HT-29 (cell line): ENCODE results near the gene TRAPPC2. TPM values are rescaled to one million over a fixed set of nuclear protein-coding genes. Genes with fewer than 3 reads are reported as not detected.
"Not testable (repeated sequence)": the region's sequence is repeated elsewhere in the genome, so short reads cannot be mapped to it uniquely, and the experiment has no call there.

Experiments
- DNase-seq: peaks from one replicate; pipeline ENCODE4 v3.0.0-alpha.2; 2015; ENCODE audit warnings: low spot score
- total RNA-seq: library from RNA; depleted of rRNA; stranded (reverse); fragments of >200 nt; shearing (Covaris generic); gene quantifications from 2 replicates; pipeline ENCODE4 v1.2.3, GENCODE V29; 2014

TRAPPC2 gene
- total RNA-seq, 1 experiment from 2014 or later = 8.9 TPM

DNA sequence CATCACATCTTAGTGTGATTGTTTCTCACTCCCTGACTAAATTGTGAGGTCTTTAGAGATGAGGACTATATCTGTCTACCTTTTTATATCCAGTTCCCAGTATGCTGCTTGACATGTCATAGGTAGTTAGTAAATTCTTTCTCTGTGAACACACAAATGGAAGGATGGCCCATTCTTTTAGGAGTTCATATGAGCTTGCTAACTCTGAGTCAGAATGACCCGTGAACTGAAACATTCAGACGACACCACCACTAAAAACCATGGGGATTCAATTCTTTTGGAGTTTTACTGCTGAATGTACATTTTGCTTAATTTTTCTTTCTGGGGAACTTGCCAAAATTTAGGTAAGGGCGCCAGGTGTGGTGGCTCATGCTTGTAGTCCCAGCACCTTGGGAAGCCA, 14.1 kb upstream of the TRAPPC2 start:
- no peak for DNase-seq

DNA sequence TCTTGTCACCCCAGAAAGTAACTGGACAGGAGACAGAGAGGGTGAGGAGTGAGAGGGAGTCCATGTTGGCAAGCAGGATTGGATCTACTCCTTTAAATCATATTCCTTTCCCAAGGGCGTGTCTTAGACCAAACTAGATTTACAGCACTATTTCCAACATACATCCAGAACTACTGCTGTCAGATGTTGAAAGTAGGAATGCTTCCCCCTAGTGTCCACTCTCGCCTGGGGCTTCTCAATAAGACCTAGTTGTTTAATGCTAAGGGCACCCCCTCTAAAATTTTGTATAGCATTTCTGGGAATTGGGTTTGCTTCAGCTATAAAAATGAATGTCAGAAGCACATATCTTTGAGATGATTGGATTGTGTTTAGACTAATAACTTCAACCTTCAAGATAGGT, 13.4 kb upstream of the TRAPPC2 start:
- peak; percentile 73 for DNase-seq

DNA sequence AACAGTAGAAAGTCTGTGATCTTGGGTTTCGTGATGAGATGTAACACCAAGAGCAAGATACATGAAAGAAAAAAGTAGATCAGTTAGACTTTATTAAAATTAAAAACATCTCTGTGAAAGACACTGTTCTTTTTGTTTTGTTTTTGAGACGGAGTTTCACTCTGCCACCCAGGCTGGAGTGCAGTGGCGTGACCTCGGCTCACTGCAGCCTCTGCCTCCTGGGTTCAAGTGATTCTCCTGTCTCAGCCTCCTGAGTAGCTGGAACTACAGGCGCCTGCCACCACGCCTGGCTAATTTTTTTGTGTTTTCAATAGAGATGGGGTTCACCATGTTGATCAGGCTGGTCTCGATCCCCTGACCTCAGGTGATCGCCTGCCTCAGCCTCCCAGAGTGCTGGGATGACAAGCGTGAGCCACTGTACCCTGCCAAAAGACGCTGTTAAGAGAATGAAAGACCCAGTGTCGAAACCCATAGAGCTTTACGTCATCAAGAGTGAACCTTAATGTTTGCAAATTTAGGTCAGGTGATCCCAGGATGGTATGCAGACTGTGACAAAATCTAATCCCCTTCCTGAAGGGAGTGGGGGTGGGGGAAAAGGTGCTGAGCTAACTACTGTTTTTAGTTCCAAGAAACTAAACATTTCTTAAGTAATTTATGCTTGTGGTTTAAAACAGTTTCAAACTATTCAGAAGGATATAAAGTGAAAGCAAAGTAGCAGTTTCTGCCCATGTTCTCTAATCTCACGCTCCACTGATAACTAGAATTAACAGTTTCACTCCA, 8.2 kb upstream of the TRAPPC2 start:
- DNase-seq = no peak

GRCh38 chrX:13741695-13742094, 7.3 kb upstream of the TRAPPC2 start:
- DNase-seq = no peak

- peak; percentile 1 for DNase-seq
Observed at GRCh38 chrX:13733506-13733905, 914 bp downstream of the TRAPPC2 start.

DNA sequence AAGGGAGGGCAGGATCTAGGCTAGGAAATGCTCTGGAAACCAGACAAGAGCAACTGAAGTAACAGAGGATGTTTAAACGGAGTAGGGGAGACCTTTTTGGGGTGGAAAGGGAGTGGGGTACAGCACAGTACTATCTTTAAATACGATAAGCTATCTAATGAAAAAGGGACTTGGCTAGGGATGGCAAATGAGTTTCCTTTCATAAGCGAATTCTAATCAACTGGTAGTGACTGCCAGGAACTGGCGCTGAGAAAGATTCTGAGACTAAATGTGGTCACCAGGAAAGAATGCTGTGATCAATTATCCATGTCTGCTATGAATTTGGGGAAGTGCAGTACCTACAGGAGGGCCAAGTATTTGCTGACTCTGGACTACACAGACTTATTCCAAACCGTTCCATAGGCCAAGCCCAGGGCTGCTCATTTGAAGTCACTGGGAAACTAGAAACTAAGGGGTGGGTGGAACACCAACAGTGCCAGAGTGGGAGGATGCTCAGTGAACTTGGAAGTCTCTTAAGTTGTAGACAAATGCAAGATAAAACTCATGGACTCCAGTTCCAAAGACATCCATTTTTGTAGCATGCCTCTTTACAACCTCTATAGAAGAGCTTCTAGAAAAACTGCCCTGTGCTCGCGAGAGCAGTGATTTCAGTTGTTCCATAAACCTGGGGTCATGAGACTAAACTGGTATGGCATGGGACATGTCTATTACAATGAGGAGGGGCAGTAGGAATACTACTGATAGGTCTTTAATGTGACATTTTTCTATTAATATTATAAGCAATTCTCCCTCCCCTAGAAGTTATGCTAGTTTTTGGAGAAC, 2.0 kb downstream of the TRAPPC2 start:
- no peak for DNase-seq

DNA sequence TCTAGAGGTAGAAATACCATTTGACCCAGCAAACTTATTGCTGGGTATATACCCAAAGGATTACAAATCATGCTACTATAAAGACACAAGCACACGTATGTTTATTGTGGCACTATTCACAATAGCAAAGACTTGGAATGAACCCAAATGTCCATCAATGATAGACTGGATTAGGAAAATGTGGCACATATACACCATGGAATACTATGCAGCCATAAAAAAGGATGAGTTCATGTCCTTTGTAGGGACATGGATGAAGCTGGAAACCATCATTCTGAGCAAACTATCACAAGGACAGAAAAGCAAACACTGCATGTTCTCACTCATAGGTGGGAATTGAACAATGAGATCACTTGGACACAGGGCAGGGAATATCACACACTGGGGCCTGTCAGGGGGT, 3.9 kb downstream of the TRAPPC2 start:
- not testable (repeated sequence) for DNase-seq

DNA sequence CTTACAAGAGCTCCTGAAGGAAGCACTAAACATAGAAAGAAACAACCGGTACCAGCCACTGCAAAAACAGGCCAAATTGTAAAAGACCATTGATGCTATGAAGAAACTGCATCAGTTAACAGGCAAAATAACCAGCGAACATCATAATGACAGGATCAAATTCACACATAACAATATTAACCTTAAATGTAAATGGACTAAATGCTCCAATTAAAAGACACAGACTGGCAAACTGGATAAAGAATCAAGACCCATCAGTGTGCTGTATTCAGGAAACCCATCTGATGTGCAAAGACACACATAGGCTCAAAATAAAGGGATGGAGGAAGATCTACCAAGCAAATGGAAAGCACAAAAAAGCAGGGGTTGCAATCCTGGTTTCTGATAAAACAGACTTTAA, 7.8 kb downstream of the TRAPPC2 start:
- DNase-seq = not testable (repeated sequence)

DNA sequence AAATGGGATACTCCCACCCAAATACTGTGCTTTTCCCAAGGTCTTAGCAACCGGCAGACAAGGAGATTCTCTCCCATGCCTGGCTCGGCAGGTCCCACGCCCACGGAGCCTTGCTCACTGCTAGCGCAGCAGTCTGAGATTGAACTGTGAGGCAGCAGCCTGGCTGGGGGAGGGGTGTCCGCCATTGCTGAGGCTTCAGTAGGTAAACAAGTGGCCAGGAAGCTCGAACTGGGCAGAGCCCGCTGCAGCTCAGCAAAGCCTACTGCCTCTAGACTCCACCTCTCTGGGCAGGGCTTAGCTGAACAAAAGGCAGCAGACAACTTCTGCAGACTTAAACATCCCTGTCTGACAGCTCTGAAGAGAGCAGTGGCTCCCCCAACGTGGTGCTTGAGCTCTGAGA, 9.5 kb downstream of the TRAPPC2 start:
- peak; percentile 33 for DNase-seq

DNA sequence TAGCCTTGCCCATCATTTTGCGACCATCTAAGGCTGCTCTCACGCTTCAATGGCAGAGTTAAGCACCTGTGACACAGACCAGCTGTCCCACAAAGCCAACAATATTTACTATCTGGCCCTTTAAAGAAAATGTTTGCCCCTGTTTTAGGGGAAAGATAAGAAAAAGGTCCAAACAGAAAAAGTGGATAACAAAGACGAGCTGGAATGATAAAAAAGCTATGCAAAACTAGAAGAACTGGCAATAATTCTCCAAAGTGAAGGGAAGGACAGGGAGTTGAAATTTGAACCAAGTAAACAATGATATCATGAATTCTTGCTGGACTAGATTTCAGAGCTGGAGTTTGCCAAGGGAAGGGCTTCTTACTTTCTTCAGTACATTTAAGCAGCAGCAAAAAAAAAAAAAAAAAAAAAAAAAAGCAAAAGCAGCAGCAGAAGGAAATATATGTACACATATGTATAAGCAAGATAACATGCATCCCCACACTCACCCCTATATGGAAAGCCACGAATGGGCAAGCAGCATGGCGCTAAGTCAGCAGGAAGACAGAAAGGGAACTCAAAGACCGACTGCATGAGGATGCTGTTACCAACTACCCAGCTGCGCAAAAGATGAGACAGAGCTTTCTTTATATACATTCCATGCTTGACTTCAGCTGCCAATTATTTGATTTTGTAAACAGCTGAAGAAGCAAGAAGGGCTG, 12.5 kb downstream of the TRAPPC2 start:
- no peak for DNase-seq

- DNase-seq = no peak
Observed at GRCh38 chrX:13721371-13721770, 13.0 kb downstream of the TRAPPC2 start.

DNA sequence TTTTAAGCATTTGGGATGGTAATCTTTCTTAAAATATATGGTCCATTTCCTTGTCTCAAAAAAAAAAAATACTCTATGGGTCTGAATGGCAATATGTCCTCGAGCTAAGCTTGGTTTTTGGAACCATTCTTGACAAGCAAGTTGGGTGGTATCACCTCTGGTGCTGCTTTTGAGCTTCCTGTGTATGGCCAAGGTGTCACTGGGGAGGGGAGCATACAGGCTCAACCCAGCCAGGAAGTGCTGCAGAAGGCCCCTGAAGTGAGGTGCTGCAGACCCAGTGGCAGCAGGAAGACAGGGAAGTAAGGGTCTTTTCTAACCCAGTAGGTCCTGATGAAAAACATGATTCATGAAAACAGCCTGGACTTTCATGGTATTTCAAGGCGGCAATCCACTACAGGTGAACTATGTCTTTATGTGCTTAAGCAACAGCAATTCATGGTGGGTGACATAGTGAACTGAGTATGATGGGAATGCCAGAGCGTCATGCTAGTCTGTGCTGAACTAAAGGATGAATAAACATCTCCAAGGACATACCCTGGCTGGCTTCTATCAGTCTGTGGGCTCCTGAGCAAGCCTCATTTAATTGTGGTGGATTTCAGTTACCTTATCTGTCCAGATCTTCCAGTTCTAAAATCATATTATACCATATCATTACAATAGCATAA, 15.1 kb downstream of the TRAPPC2 start:
- DNase-seq = no peak

- no peak for DNase-seq
Observed at GRCh38 chrX:13717700-13718472, 16.5 kb downstream of the TRAPPC2 start.

DNA sequence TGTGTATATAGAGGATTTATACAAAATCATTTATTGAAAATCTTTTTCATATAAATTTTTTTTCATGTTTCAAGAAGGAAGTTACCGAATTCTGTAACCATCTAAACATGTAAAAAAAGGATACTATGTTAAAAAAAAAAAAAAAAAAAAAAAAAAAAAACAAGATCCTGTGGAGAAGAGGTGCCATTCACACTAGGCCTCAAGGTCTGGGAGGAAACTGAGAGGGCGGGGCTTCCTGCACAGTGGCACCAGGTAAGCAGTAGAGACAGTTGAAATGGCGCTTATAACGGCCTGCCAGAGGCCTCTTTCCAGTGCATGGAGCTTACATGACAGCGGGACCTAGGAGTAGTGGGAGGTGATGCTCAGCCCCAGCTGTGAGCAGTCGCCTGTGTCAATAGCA, 17.5 kb downstream of the TRAPPC2 start:
- no peak for DNase-seq

DNA sequence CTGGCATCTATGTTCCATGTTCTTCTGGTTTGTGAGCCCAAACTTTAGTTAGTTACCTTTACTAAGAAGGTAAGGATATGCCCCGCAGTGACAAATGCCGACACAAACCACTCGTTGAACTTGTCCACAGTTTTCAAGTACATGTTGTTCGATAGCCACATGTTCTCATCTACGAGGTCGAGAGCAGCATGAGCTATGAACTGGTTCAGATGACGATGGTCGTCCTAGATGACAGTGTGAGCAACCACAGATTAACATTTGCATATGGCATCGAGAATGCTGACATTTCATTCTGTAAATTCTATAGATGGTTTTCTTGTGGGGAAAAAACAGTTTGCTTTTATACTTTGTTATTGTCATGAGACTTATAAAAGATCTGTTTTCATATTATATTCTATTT, 18.0 kb downstream of the TRAPPC2 start:
- no peak for DNase-seq

DNA sequence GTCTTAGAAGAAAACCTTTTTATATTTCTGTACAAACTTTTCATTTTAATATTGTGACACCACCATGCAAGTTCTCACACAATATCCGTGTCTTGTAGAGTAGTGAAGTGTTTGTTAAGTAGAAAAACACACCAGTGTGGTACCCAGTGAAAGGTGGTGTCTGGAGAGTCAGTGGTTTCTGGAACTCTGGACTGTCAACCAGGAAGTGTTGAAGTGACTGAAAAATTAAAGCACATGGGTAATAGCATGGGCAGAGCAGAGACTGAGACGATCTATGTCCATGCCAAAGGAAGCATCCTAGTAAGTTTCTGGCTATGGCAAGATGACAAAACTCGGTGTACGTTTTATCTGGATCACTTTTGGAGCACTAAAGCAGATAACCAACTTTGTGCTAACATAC, 23.3 kb downstream of the TRAPPC2 start:
- no peak for DNase-seq

DNA sequence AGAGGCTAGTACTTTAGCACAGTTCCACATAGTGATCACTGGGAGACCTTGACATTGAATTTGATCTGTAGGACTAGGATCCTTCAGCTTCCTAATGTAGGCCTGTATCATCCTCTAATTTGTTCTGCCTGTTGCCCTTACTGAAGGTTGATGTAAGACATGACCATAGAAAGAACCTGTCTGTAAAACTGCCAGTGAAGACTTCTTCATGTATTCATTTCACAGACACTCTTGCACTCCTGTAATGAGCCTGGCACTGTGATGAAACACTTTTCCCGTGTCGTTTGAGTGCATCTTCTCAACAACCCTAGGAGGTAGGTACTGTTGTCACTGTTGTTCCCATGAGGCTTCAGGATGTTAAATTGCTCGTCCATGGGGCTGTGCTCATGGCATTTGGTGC, 30.8 kb downstream of the TRAPPC2 start:
- DNase-seq = no peak

GRCh38 chrX:13703135-13703534, 31.3 kb downstream of the TRAPPC2 start:
- DNase-seq = no peak

- DNase-seq = no peak
Observed at GRCh38 chrX:13702111-13702789, 32.2 kb downstream of the TRAPPC2 start.

DNA sequence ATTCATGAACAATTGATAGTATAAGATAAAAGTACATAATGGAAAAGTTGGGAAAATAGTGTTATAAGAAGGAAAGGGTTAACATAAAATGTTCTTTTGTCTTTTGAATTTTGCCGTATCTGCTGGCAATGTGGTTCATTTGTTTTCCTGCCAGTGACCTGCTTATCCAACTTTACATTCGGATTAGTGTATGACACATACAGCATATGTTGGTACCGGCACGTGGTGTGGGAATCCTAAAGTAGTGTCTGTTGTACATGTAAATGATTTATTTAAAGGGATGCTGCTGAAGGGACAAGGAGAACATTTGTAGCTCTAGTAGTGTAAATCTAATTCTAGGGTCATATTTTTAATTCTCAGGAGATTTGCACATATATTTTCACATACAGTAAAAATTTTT, 34.0 kb downstream of the TRAPPC2 start:
- no peak for DNase-seq
